GM23338 (cell line): Measurements from ENCODE around the gene KREMEN2. TPM values are rescaled to one million over a fixed set of nuclear protein-coding genes. Genes with fewer than 3 reads are reported as not detected.

Experiments used
- ATAC-seq: fragments of 200-7000 bp; cut with Tn5 transposase; 3 replicates; pipeline ENCODE4 v1.9.1; 2020
- DNase-seq: peaks from one replicate; pipeline ENCODE4 v3.0.0-alpha.2; 2015; ENCODE audit warnings: low spot score
- H2AFZ ChIP-seq: fragments of 200-600 bp; sonication (generic); 2 replicates; pipeline ENCODE4 v1.8.0; 2016; ENCODE audit warnings: antibody characterized with exemption, mild to moderate bottlenecking, moderate library complexity
- H3F3A ChIP-seq: fragments of 200-600 bp; sonication (generic); replicated peaks from 2 replicates; pipeline ENCODE4 v1.8.0; 2017; ENCODE audit warnings: antibody characterized with exemption, mixed run types, low read depth
- H3K27ac ChIP-seq: fragments of 200-600 bp; sonication (generic); 2 replicates; pipeline ENCODE4 v1.6.1; 2016; ENCODE audit warnings: low read depth
- H3K27me3 ChIP-seq: fragments of 200-600 bp; sonication (generic); 2 replicates; pipeline ENCODE4 v1.8.0; 2016; ENCODE audit warnings: mild to moderate bottlenecking, mixed run types, moderate library complexity; ENCODE audit not compliant: insufficient read depth
- H3K36me3 ChIP-seq: fragments of 200-600 bp; sonication (generic); 2 replicates; pipeline ENCODE4 v1.8.0; 2016; ENCODE audit warnings: mild to moderate bottlenecking; ENCODE audit not compliant: insufficient read depth
- H3K4me1 ChIP-seq: fragments of 200-600 bp; sonication (generic); 2 replicates; pipeline ENCODE4 v1.8.0; 2016; ENCODE audit warnings: mild to moderate bottlenecking, moderate library complexity; ENCODE audit not compliant: insufficient read depth
- H3K4me2 ChIP-seq: fragments of 200-600 bp; sonication (generic); 2 replicates; pipeline ENCODE4 v1.7.1; 2017; ENCODE audit warnings: mixed run types
- H3K4me3 ChIP-seq: fragments of 200-600 bp; sonication (generic); 2 replicates; pipeline ENCODE4 v1.6.1; 2016; ENCODE audit warnings: mixed run types
- H3K79me2 ChIP-seq: fragments of 200-600 bp; sonication (generic); replicated peaks from 2 replicates; pipeline ENCODE4 v1.8.0; 2017; ENCODE audit warnings: mild to moderate bottlenecking; ENCODE audit not compliant: insufficient read depth
- H3K9me2 ChIP-seq: fragments of 200-600 bp; sonication (generic); 2 replicates; pipeline ENCODE4 v1.8.0; 2017; ENCODE audit not compliant: insufficient read depth
- H4K20me1 ChIP-seq: fragments of 200-600 bp; sonication (generic); replicated peaks from 2 replicates; pipeline ENCODE4 v1.8.0; 2017; ENCODE audit warnings: mild to moderate bottlenecking; ENCODE audit not compliant: insufficient read depth
- H3K27ac Mint-ChIP-seq: 2 replicates; pipeline ENCODE4 v1.8.0; 2020; ENCODE audit warnings: inconsistent platforms, mild to moderate bottlenecking, moderate library complexity, mixed read lengths
- H3K27me3 Mint-ChIP-seq: 3 replicates; pipeline ENCODE4 v1.8.0; 2022; ENCODE audit warnings: low read depth, mild to moderate bottlenecking, moderate library complexity, mixed read lengths, inconsistent platforms; ENCODE audit not compliant: insufficient read depth, poor library complexity
- H3K36me3 Mint-ChIP-seq: 3 replicates; pipeline ENCODE4 v1.8.0; 2021; ENCODE audit warnings: low read depth, mild to moderate bottlenecking, inconsistent platforms, moderate library complexity, mixed read lengths
- H3K4me1 Mint-ChIP-seq: 3 replicates; pipeline ENCODE4 v1.8.0; 2020; ENCODE audit warnings: mild to moderate bottlenecking, inconsistent platforms, mixed read lengths
- H3K4me3 Mint-ChIP-seq: 3 replicates; pipeline ENCODE4 v1.8.0; 2021; ENCODE audit warnings: moderate library complexity, mild to moderate bottlenecking, inconsistent platforms, mixed read lengths
- H3K9me3 Mint-ChIP-seq: 3 replicates; pipeline ENCODE4 v1.8.0; 2020; ENCODE audit warnings: moderate library complexity, mild to moderate bottlenecking, inconsistent platforms, mixed read lengths
- CREB1 ChIP-seq: fragments of 250-450 bp; sonication (Bioruptor Pico); IDR thresholded peaks from 2 replicates; pipeline ENCODE4 v1.5.0; 2020; ENCODE audit warnings: low read depth, mild to moderate bottlenecking, moderate library complexity
- CTCF ChIP-seq, 2 experiments: fragments of 200-600 bp in 1 of 2; sonication (generic) in 1 of 2; conservative IDR thresholded peaks; 2 replicates each; pipeline versions ENCODE4 v1.5.1 to v1.6.1; 2016 to 2017; ENCODE audit warnings: antibody characterized with exemption in 2 of 2, low read depth in 2 of 2, mild to moderate bottlenecking in 2 of 2, moderate library complexity in 1 of 2
- ETS1 ChIP-seq: IDR thresholded peaks from 2 replicates; pipeline ENCODE4 v1.6.1; 2016; ENCODE audit warnings: antibody characterized with exemption
- EZH2 ChIP-seq: fragments of 200-600 bp; sonication (generic); IDR thresholded peaks from one replicate; pipeline ENCODE4 v1.8.0; 2017; ENCODE audit warnings: antibody characterized with exemption, mild to moderate bottlenecking, low read depth; ENCODE audit not compliant: unreplicated experiment
- EZH2phosphoT487 ChIP-seq: fragments of 200-600 bp; sonication (generic); IDR thresholded peaks from one replicate; pipeline ENCODE4 v1.8.1; 2018; ENCODE audit warnings: antibody characterized with exemption; ENCODE audit not compliant: unreplicated experiment
- JUNB ChIP-seq: IDR thresholded peaks from one replicate; pipeline ENCODE4 v1.6.1; 2016; ENCODE audit warnings: antibody characterized with exemption; ENCODE audit not compliant: unreplicated experiment
- NANOG ChIP-seq: IDR thresholded peaks from 2 replicates; pipeline ENCODE4 v1.6.1; 2016; ENCODE audit warnings: antibody characterized with exemption, borderline replicate concordance
- POLR2AphosphoS5 ChIP-seq: IDR thresholded peaks from 2 replicates; pipeline ENCODE4 v1.6.1; 2016; ENCODE audit warnings: antibody characterized with exemption, low read depth
- REST ChIP-seq: IDR thresholded peaks from one replicate; pipeline ENCODE4 v1.6.1; 2018; ENCODE audit warnings: antibody characterized with exemption; ENCODE audit not compliant: unreplicated experiment
- STAT1 ChIP-seq: IDR thresholded peaks from one replicate; pipeline ENCODE4 v1.6.1; 2016; ENCODE audit warnings: antibody characterized with exemption; ENCODE audit not compliant: unreplicated experiment
- ZNF114 ChIP-seq: fragments of 250-450 bp; sonication (Bioruptor Pico); IDR thresholded peaks from 2 replicates; pipeline ENCODE4 v1.5.0; 2020; ENCODE audit warnings: mild to moderate bottlenecking, moderate library complexity
- ZNF331 ChIP-seq: fragments of 250-450 bp; sonication (Bioruptor Pico); IDR thresholded peaks from 2 replicates; pipeline ENCODE4 v1.5.0; 2020; ENCODE audit warnings: low read depth, mild to moderate bottlenecking, moderate library complexity
- ZNF462 ChIP-seq: fragments of 250-450 bp; sonication (Bioruptor Pico); IDR thresholded peaks from 2 replicates; pipeline ENCODE4 v1.5.0; 2020; ENCODE audit warnings: mild to moderate bottlenecking, moderate library complexity
- polyA plus RNA-seq: library from polyadenylated mRNA; unstranded; fragments of >200 nt; fragmentation: Nextera tagmentation; extraction: Ambion mirVana; gene quantifications from 2 replicates; pipeline ENCODE4 v1.2.1, GENCODE V29; 2016
- total RNA-seq: library from RNA; depleted of rRNA; stranded (reverse); fragments of >200 nt; shearing (Covaris generic); gene quantifications from 2 replicates; pipeline ENCODE4 v1.2.3, GENCODE V29; 2014

Gene KREMEN2
- total and polyA plus RNA-seq, 2 experiments from 2014 or later, result 4.9 to 16.1 TPM

GRCh38 chr16:2939968-2940367, 24.1 kb upstream of the KREMEN2 start:
- Histone ChIP-seq H3K4me3 (no peak overlapping the region), H3K27me3 (no peaks in the 10 kb centered on the region), H3K9me2 (no peaks in the 10 kb centered on the region), H3K27ac (no peak overlapping the region), H2AFZ (no peak overlapping the region), H3K4me1 (no peaks in the 10 kb centered on the region), H3K79me2 (no peaks in the 10 kb centered on the region), H3F3A (no peaks in the 10 kb centered on the region), H3K36me3 (no peaks in the 10 kb centered on the region), H4K20me1 (no peaks in the 10 kb centered on the region; the same call in 1 of the 2 replicates), H3K4me2 (no peak overlapping the region)
- no peak overlapping the region for H3K27ac Mint-ChIP-seq
- TF ChIP-seq ZNF114 (CRISPR knock-in tag) (no peak), STAT1 (no peak), ETS1 (no peak), ZNF331 (no peak), REST (no peak), NANOG (no peak), POLR2AphosphoS5 (no peak), JUNB (no peak), EZH2phosphoT487 (no peak), ZNF462 (CRISPR knock-in tag) (no peak), CTCF (conservative IDR thresholded peaks at IDR 0.05; ENCODE audit: low read depth in 2 of 2) (no peak), EZH2 (no peak), CREB1 (CRISPR knock-in tag) (no peak)
- H3K4me1 Mint-ChIP-seq, result no peaks in the 10 kb centered on the region
- no peaks in the 10 kb centered on the region for H3K9me3 Mint-ChIP-seq
- H3K27me3 Mint-ChIP-seq, result no peaks in the 10 kb centered on the region
- H3K36me3 Mint-ChIP-seq, result peaks cover 15% of the 10 kb centered on the region; the same call in 2 of the 3 replicates
- DNase-seq, result no peak
- H3K4me3 Mint-ChIP-seq, result no peak overlapping the region
- no peak for ATAC-seq
